Astrocyte (in vitro differentiated cells and primary cell): ENCODE measurements around the gene GPN3. TPM values are rescaled to one million over a fixed set of nuclear protein-coding genes. Genes with fewer than 3 reads are reported as not detected.

Experiments
- DNase-seq: peaks from one replicate; pipeline ENCODE4 v3.0.0-alpha.2; 2010; ENCODE audit warnings: low read depth
- FAIRE-seq: peaks from 2 replicates; lab custom pipeline; 2011; peaks lifted over from hg19 to GRCh38; lab: Jason Lieb, UNC
- H2AFZ ChIP-seq: 2 replicates; pipeline ENCODE4 v1.6.0; 2012; ENCODE audit warnings: low read depth, low read length, inconsistent platforms
- H3K27ac ChIP-seq: 2 replicates; pipeline ENCODE4 v1.5.1; 2011; ENCODE audit warnings: low read depth, low read length, inconsistent platforms
- H3K27me3 ChIP-seq: 2 replicates; pipeline ENCODE4 v1.6.0; 2011; ENCODE audit warnings: low read length, inconsistent platforms; ENCODE audit not compliant: insufficient read depth
- H3K36me3 ChIP-seq: 2 replicates; pipeline ENCODE4 v1.5.1; 2011; ENCODE audit warnings: low read length, inconsistent platforms; ENCODE audit not compliant: insufficient read depth
- H3K4me1 ChIP-seq: 2 replicates; pipeline ENCODE4 v1.5.1; 2011; ENCODE audit warnings: low read length, inconsistent platforms; ENCODE audit not compliant: insufficient read depth
- H3K4me2 ChIP-seq: 2 replicates; pipeline ENCODE4 v1.6.0; 2012; ENCODE audit warnings: low read length, inconsistent platforms
- H3K4me3 ChIP-seq: 2 replicates; pipeline ENCODE4 v1.5.1; 2011; ENCODE audit warnings: low read depth, mild to moderate bottlenecking, low read length, inconsistent platforms; ENCODE audit not compliant: insufficient read depth
- H3K79me2 ChIP-seq: 2 replicates; pipeline ENCODE4 v1.6.0; 2012; ENCODE audit warnings: mild to moderate bottlenecking, low read length, inconsistent platforms; ENCODE audit not compliant: insufficient read depth
- H3K9ac ChIP-seq: 2 replicates; pipeline ENCODE4 v1.6.0; 2012; ENCODE audit warnings: mild to moderate bottlenecking, low read length, inconsistent platforms
- H3K9me3 ChIP-seq: 2 replicates; pipeline ENCODE4 v1.5.1; 2012; ENCODE audit warnings: low read depth, mild to moderate bottlenecking, low read length, inconsistent platforms; ENCODE audit not compliant: insufficient read depth
- H4K20me1 ChIP-seq: 2 replicates; pipeline ENCODE4 v1.6.0; 2012; ENCODE audit warnings: low read length, inconsistent platforms; ENCODE audit not compliant: insufficient read depth
- H3K27ac Mint-ChIP-seq: one replicate; pipeline ENCODE4 v1.8.0; 2021; ENCODE audit warnings: mild to moderate bottlenecking, mixed read lengths; ENCODE audit not compliant: unreplicated experiment
- H3K27me3 Mint-ChIP-seq: one replicate; pipeline ENCODE4 v1.8.0; 2021; ENCODE audit warnings: low read depth, mixed read lengths; ENCODE audit not compliant: unreplicated experiment
- H3K36me3 Mint-ChIP-seq: one replicate; pipeline ENCODE4 v1.8.0; 2021; ENCODE audit warnings: low read depth, mixed read lengths; ENCODE audit not compliant: unreplicated experiment
- H3K4me1 Mint-ChIP-seq: one replicate; pipeline ENCODE4 v1.8.0; 2021; ENCODE audit warnings: low read depth, mixed read lengths; ENCODE audit not compliant: unreplicated experiment
- H3K4me3 Mint-ChIP-seq: one replicate; pipeline ENCODE4 v1.8.0; 2021; ENCODE audit warnings: mild to moderate bottlenecking, moderate library complexity, mixed read lengths; ENCODE audit not compliant: unreplicated experiment
- H3K9me3 Mint-ChIP-seq: one replicate; pipeline ENCODE4 v1.8.0; 2021; ENCODE audit warnings: mild to moderate bottlenecking, mixed read lengths; ENCODE audit not compliant: unreplicated experiment
- CTCF ChIP-seq: IDR thresholded peaks from 2 replicates; pipeline ENCODE4 v1.5.1; 2011; ENCODE audit warnings: low read depth, mild to moderate bottlenecking, inconsistent platforms, low read length, moderate library complexity; ENCODE audit not compliant: insufficient read depth
- EZH2 ChIP-seq: IDR thresholded peaks from 2 replicates; pipeline ENCODE4 v1.6.1; 2012; ENCODE audit warnings: mild to moderate bottlenecking, low read length, inconsistent platforms; ENCODE audit not compliant: insufficient read depth
- total RNA-seq: library from RNA; stranded (reverse); gene quantifications from 2 replicates; pipeline ENCODE4 v1.2.1, GENCODE V29; 2021

GPN3 gene
- total RNA-seq, 1 donor from 2014 or later, result 19.5 TPM

GRCh38 chr12:110453569-110454296 lies 14.3 kb downstream of the GPN3 start:
- TF ChIP-seq CTCF (no peak), EZH2 (no peak)
- H3K4me2 ChIP-seq, result no peak overlapping the region
- H3K4me1 Mint-ChIP-seq, result peaks cover 4% of the 10 kb centered on the region
- no peak overlapping the region for H3K4me3 Mint-ChIP-seq
- no peaks in the 10 kb centered on the region for H3K27me3 Mint-ChIP-seq
- H3K27ac ChIP-seq, result no peak overlapping the region
- H3K9me3 ChIP-seq, result no peaks in the 10 kb centered on the region
- no peak overlapping the region for H3K4me3 ChIP-seq
- no peaks in the 10 kb centered on the region for H4K20me1 ChIP-seq
- H3K9me3 Mint-ChIP-seq, result no peaks in the 10 kb centered on the region
- H2AFZ ChIP-seq, result no peak overlapping the region
- no peaks in the 10 kb centered on the region for H3K4me1 ChIP-seq
- peaks cover 8% of the 10 kb centered on the region for H3K36me3 ChIP-seq
- H3K9ac ChIP-seq, result no peak overlapping the region
- peaks cover 9% of the 10 kb centered on the region for H3K36me3 Mint-ChIP-seq
- H3K79me2 ChIP-seq, result peaks cover 14% of the 10 kb centered on the region
- DNase-seq (no peak), FAIRE-seq (no peak)
- no peaks in the 10 kb centered on the region for H3K27me3 ChIP-seq
- H3K27ac Mint-ChIP-seq, result no peak overlapping the region

GRCh38 chr12:110451263-110451662 lies 16.8 kb downstream of the GPN3 start:
- peaks cover 14% of the 10 kb centered on the region for H3K36me3 Mint-ChIP-seq
- no peaks in the 10 kb centered on the region for H3K9me3 Mint-ChIP-seq
- DNase-seq, result no peak
- peaks cover 39% of the 10 kb centered on the region for H3K79me2 ChIP-seq
- H4K20me1 ChIP-seq, result peaks cover 16% of the 10 kb centered on the region
- H3K27ac Mint-ChIP-seq, result no peak overlapping the region
- peaks cover 7% of the 10 kb centered on the region for H3K4me1 Mint-ChIP-seq
- H3K4me3 ChIP-seq, result no peak overlapping the region
- H3K9me3 ChIP-seq, result no peaks in the 10 kb centered on the region
- TF ChIP-seq CTCF, result no peak
- no peaks in the 10 kb centered on the region for H3K27me3 ChIP-seq
- no peaks in the 10 kb centered on the region for H3K27me3 Mint-ChIP-seq
- H3K36me3 ChIP-seq, result peaks cover 10% of the 10 kb centered on the region
- H3K9ac ChIP-seq, result no peak overlapping the region
- no peak overlapping the region for H3K4me3 Mint-ChIP-seq
- H3K4me2 ChIP-seq, result no peak overlapping the region
- FAIRE-seq, result no peak
- no peak overlapping the region for H2AFZ ChIP-seq
- H3K27ac ChIP-seq, result no peak overlapping the region
- H3K4me1 ChIP-seq, result peaks cover 3% of the 10 kb centered on the region
